Measurements from ENCODE around the gene NAALAD2. TPM values are rescaled to one million over a fixed set of nuclear protein-coding genes. Genes with fewer than 3 reads are reported as not detected.
A peak's percentile ranks its signal among the peaks of the same experiment; 100 is the strongest.

Gene NAALAD2
- total and polyA plus RNA-seq, 2 experiments from 2014 or later, result 3.4 to 4.3 TPM

- Histone ChIP-seq H3F3A (replicated peaks; ENCODE audit: low read depth) (no peaks in the 10 kb centered on the region), H3K9me2 (ENCODE audit: insufficient read depth) (peaks cover 6% of the 10 kb centered on the region; the same call in 1 of the 2 replicates), H3K27me3 (ENCODE audit: insufficient read depth) (no peaks in the 10 kb centered on the region), H3K4me1 (ENCODE audit: insufficient read depth) (peaks cover 30% of the 10 kb centered on the region), H4K20me1 (replicated peaks; ENCODE audit: insufficient read depth) (peaks cover 31% of the 10 kb centered on the region), H3K27ac (ENCODE audit: low read depth) (peak within 1 kb of the TSS; percentile 56; the same call in 1 of the 2 replicates), H3K36me3 (ENCODE audit: insufficient read depth) (no peaks in the 10 kb centered on the region), H2AFZ (peak within 1 kb of the TSS; percentile 88), H3K79me2 (replicated peaks; ENCODE audit: insufficient read depth) (peaks cover 52% of the 10 kb centered on the region), H3K4me2 (peak within 1 kb of the TSS; percentile 94), H3K4me3 (peak within 1 kb of the TSS; percentile 90)
- Mint-ChIP-seq H3K36me3 (ENCODE audit: low read depth) (peaks cover 19% of the 10 kb centered on the region), H3K27ac (peak within 1 kb of the TSS; percentile 97), H3K4me1 (peaks cover 46% of the 10 kb centered on the region), H3K27me3 (ENCODE audit: insufficient read depth, low read depth, poor library complexity) (peaks cover 6% of the 10 kb centered on the region), H3K4me3 (peak within 1 kb of the TSS; percentile 99), H3K9me3 (0 out of 3 replicates have a peak, but pooled peaks cover 5% of the 10 kb centered on the region)
- TF ChIP-seq, protein P1, sequence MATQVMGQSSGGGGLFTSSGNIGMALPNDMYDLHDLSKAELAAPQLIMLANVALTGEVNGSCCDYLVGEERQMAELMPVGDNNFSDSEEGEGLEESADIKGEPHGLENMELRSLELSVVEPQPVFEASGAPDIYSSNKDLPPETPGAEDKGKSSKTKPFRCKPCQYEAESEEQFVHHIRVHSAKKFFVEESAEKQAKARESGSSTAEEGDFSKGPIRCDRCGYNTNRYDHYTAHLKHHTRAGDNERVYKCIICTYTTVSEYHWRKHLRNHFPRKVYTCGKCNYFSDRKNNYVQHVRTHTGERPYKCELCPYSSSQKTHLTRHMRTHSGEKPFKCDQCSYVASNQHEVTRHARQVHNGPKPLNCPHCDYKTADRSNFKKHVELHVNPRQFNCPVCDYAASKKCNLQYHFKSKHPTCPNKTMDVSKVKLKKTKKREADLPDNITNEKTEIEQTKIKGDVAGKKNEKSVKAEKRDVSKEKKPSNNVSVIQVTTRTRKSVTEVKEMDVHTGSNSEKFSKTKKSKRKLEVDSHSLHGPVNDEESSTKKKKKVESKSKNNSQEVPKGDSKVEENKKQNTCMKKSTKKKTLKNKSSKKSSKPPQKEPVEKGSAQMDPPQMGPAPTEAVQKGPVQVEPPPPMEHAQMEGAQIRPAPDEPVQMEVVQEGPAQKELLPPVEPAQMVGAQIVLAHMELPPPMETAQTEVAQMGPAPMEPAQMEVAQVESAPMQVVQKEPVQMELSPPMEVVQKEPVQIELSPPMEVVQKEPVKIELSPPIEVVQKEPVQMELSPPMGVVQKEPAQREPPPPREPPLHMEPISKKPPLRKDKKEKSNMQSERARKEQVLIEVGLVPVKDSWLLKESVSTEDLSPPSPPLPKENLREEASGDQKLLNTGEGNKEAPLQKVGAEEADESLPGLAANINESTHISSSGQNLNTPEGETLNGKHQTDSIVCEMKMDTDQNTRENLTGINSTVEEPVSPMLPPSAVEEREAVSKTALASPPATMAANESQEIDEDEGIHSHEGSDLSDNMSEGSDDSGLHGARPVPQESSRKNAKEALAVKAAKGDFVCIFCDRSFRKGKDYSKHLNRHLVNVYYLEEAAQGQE (IDR thresholded peaks at IDR 0.05; ENCODE audit: unreplicated experiment), result no peak
- TF ChIP-seq POLR2AphosphoS5 (IDR thresholded peaks at IDR 0.05; ENCODE audit: low read depth) (peak; percentile 96), ZNF462 (CRISPR knock-in tag; IDR thresholded peaks at IDR 0.05) (no peak), EZH2phosphoT487 (IDR thresholded peaks at IDR 0.05; ENCODE audit: unreplicated experiment) (no peak), NANOG (IDR thresholded peaks at IDR 0.05; ENCODE audit: borderline replicate concordance) (no peak), ZNF331 (CRISPR knock-in tag; IDR thresholded peaks at IDR 0.05; ENCODE audit: low read depth) (no peak), CREB1 (CRISPR knock-in tag; IDR thresholded peaks at IDR 0.05; ENCODE audit: low read depth) (0 out of 2 replicates have a peak, but pooled peaks have one; percentile 33), EZH2 (IDR thresholded peaks at IDR 0.05; ENCODE audit: low read depth, unreplicated experiment) (no peak), JUNB (IDR thresholded peaks at IDR 0.05; ENCODE audit: unreplicated experiment) (no peak), ETS1 (IDR thresholded peaks at IDR 0.05) (no peak)
- TF ChIP-seq, protein P2, sequence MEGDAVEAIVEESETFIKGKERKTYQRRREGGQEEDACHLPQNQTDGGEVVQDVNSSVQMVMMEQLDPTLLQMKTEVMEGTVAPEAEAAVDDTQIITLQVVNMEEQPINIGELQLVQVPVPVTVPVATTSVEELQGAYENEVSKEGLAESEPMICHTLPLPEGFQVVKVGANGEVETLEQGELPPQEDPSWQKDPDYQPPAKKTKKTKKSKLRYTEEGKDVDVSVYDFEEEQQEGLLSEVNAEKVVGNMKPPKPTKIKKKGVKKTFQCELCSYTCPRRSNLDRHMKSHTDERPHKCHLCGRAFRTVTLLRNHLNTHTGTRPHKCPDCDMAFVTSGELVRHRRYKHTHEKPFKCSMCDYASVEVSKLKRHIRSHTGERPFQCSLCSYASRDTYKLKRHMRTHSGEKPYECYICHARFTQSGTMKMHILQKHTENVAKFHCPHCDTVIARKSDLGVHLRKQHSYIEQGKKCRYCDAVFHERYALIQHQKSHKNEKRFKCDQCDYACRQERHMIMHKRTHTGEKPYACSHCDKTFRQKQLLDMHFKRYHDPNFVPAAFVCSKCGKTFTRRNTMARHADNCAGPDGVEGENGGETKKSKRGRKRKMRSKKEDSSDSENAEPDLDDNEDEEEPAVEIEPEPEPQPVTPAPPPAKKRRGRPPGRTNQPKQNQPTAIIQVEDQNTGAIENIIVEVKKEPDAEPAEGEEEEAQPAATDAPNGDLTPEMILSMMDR (conservative IDR thresholded peaks at IDR 0.05; ENCODE audit: low read depth in 2 of 2), result no peak
- peak; percentile 90 for DNase-seq (ENCODE audit: low spot score)
- ATAC-seq, result peak; percentile 89
Measured at GRCh38 chr11:90222459-90223247, 88.2 kb downstream of the NAALAD2 start, which contains the start of gene CHORDC1. Gene CHORDC1 (minus strand): TSS chr11:90223049. CDS start chr11:90222954, 95 bp downstream.
